Endothelial cell of umbilical vein (primary cell): ENCODE results near the gene DNAAF5.

Source experiments
- CTCF ChIP-seq, 2 donors: IDR thresholded peaks; 1 replicate in 1 of 2; 2 replicates in 1 of 2; pipeline ENCODE4 v1.5.1; 2011; ENCODE audit warnings: low read length in 2 of 2, mild to moderate bottlenecking in 2 of 2, moderate library complexity in 2 of 2, control low read depth in 1 of 2, inconsistent platforms in 1 of 2, low read depth in 1 of 2; ENCODE audit not compliant: insufficient read depth in 1 of 2; ENCODE audit errors: extremely low read depth in 1 of 2
- EZH2 ChIP-seq: IDR thresholded peaks from 2 replicates; pipeline ENCODE4 v1.6.1; 2012; ENCODE audit warnings: borderline replicate concordance, low read depth, mild to moderate bottlenecking, moderate library complexity, low read length, inconsistent platforms; ENCODE audit not compliant: severe bottlenecking
- MYC ChIP-seq: IDR thresholded peaks from one replicate; pipeline ENCODE4 v1.6.1; 2011; ENCODE audit warnings: mild to moderate bottlenecking, low read depth, low read length
- POLR2A ChIP-seq: IDR thresholded peaks from 2 replicates; pipeline ENCODE4 v1.6.1; 2012; ENCODE audit warnings: low read depth, mild to moderate bottlenecking, control low read depth, low read length
- POLR2AphosphoS5 ChIP-seq: IDR thresholded peaks from 2 replicates; pipeline ENCODE4 v1.6.1; 2012; ENCODE audit warnings: low read depth, mild to moderate bottlenecking, control low read depth, low read length, moderate library complexity; ENCODE audit not compliant: insufficient read depth

GRCh38 chr7:778968-779451 is 52.5 kb downstream of the DNAAF5 start:
- no peak for TF ChIP-seq CTCF (IDR thresholded peaks at IDR 0.05; ENCODE audit: extremely low read depth in 1 of 2, insufficient read depth in 1 of 2, low read depth in 1 of 2, low read length in 2 of 2)
- TF ChIP-seq POLR2A = no peak
- TF ChIP-seq POLR2AphosphoS5 = peak; percentile 19
- TF ChIP-seq EZH2 = no peak
- TF ChIP-seq MYC = no peak
